Hepatocyte (in vitro differentiated cells): Measurements from ENCODE around the gene ETNPPL. TPM values are rescaled to one million over a fixed set of nuclear protein-coding genes. Genes with fewer than 3 reads are reported as not detected.

Experiments used
- DNase-seq: peaks from one replicate; pipeline ENCODE4 v3.0.0-alpha.2; 2016; ENCODE audit warnings: low spot score
- H2AFZ ChIP-seq: fragments of 200-600 bp; sonication (generic); 2 replicates; pipeline ENCODE4 v1.6.0; 2016; ENCODE audit warnings: antibody characterized with exemption, mild to moderate bottlenecking
- H3K27ac ChIP-seq: fragments of 200-600 bp; sonication (generic); 2 replicates; pipeline ENCODE4 v1.5.1; 2016; ENCODE audit warnings: mild to moderate bottlenecking
- H3K27me3 ChIP-seq: fragments of 200-600 bp; sonication (generic); 2 replicates; pipeline ENCODE4 v1.6.1; 2016
- H3K36me3 ChIP-seq: fragments of 200-600 bp; sonication (generic); replicated peaks from 2 replicates; pipeline ENCODE4 v1.5.1; 2016; ENCODE audit warnings: low read depth; ENCODE audit not compliant: insufficient read depth
- H3K4me1 ChIP-seq: fragments of 200-600 bp; sonication (generic); 2 replicates; pipeline ENCODE4 v1.5.1; 2016; ENCODE audit warnings: mild to moderate bottlenecking, moderate library complexity; ENCODE audit not compliant: insufficient read depth
- H3K4me2 ChIP-seq: fragments of 200-600 bp; sonication (generic); 2 replicates; pipeline ENCODE4 v1.6.0; 2016
- H3K4me3 ChIP-seq: fragments of 200-600 bp; sonication (generic); 2 replicates; pipeline ENCODE4 v1.5.1; 2016; ENCODE audit warnings: mild to moderate bottlenecking
- H3K79me2 ChIP-seq: fragments of 200-600 bp; sonication (generic); 2 replicates; pipeline ENCODE4 v1.6.0; 2017; ENCODE audit warnings: mild to moderate bottlenecking
- H3K9me2 ChIP-seq: fragments of 200-600 bp; sonication (generic); replicated peaks from 2 replicates; pipeline ENCODE4 v1.6.0; 2017; ENCODE audit warnings: mild to moderate bottlenecking; ENCODE audit not compliant: insufficient read depth
- H3K9me3 ChIP-seq: fragments of 200-600 bp; sonication (generic); 2 replicates; pipeline ENCODE4 v1.5.1; 2016; ENCODE audit warnings: low read depth, mild to moderate bottlenecking
- H4K20me1 ChIP-seq: fragments of 200-600 bp; sonication (generic); 2 replicates; pipeline ENCODE4 v1.6.0; 2016; ENCODE audit warnings: mild to moderate bottlenecking; ENCODE audit not compliant: insufficient read depth, poor library complexity, severe bottlenecking
- EZH2 ChIP-seq: fragments of 200-600 bp; sonication (generic); IDR thresholded peaks from 2 replicates; pipeline ENCODE4 v1.6.1; 2016; ENCODE audit warnings: antibody characterized with exemption, mild to moderate bottlenecking, borderline replicate concordance
- EZH2phosphoT487 ChIP-seq: fragments of 200-600 bp; sonication (generic); IDR thresholded peaks from one replicate; pipeline ENCODE4 v1.6.1; 2018; ENCODE audit warnings: antibody characterized with exemption, mild to moderate bottlenecking, low read depth, moderate library complexity; ENCODE audit not compliant: unreplicated experiment, severe bottlenecking
- WGBS: methylation state at CpG from one replicate; pipeline ENCODE4 v1.1.6; 2016; ENCODE audit warnings: low lambda C conversion rate; ENCODE audit errors: missing lambda C conversion rate; 5-methylcytosine and 5-hydroxymethylcytosine counted together
- polyA plus RNA-seq: library from polyadenylated mRNA; unstranded; fragments of >200 nt; fragmentation: Nextera tagmentation; extraction: Ambion mirVana; gene quantifications from 2 replicates; pipeline ENCODE4 v1.2.1, GENCODE V29; 2016
- total RNA-seq: library from RNA; depleted of rRNA; stranded (reverse); fragments of >200 nt; gene quantifications from 2 replicates; pipeline ENCODE4 v1.2.3, GENCODE V29; 2014
- TF ChIP-seq, protein P1 (sequence below): fragments of 200-600 bp; sonication (generic); IDR thresholded peaks from 2 replicates; pipeline ENCODE4 v1.5.1; 2016; ENCODE audit warnings: antibody characterized with exemption, mild to moderate bottlenecking; ENCODE audit not compliant: poor library complexity

ETNPPL gene
- total and polyA plus RNA-seq, 2 experiments from 2014 or later, result 1.2 to 1.7 TPM

DNA sequence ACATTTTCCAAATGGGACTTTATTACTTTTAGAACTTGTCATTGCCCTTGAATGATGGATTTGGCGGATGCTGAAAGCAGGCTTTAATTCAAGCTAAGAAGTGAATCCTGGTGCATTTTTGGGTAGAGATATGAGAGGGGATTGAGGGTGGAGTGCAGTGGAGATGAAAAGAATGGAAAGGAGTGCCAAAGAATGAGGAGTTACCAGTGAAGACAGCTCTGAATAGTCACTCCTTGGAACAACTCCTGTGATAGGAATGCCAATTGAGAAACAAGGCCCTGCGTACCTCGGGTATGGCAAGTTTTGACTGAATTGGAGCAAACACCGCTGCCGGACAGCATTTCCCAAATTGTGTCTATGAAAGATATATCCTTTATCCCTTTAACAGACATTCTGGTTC lies 36.5 kb upstream of the ETNPPL start:
- Histone ChIP-seq H3K36me3 (no peaks in the 10 kb centered on the region), H3K4me3 (no peak overlapping the region), H3K4me1 (no peaks in the 10 kb centered on the region), H3K4me2 (no peak overlapping the region), H3K9me2 (no peaks in the 10 kb centered on the region), H3K79me2 (no peaks in the 10 kb centered on the region), H3K9me3 (no peaks in the 10 kb centered on the region), H3K27me3 (no peaks in the 10 kb centered on the region), H2AFZ (no peak overlapping the region), H4K20me1 (no peaks in the 10 kb centered on the region), H3K27ac (no peak overlapping the region)
- WGBS, result 94% methylated on average over 5 of the region's 5 CpGs
- TF ChIP-seq EZH2phosphoT487 (no peak), EZH2 (no peak)
- TF ChIP-seq, protein P1, sequence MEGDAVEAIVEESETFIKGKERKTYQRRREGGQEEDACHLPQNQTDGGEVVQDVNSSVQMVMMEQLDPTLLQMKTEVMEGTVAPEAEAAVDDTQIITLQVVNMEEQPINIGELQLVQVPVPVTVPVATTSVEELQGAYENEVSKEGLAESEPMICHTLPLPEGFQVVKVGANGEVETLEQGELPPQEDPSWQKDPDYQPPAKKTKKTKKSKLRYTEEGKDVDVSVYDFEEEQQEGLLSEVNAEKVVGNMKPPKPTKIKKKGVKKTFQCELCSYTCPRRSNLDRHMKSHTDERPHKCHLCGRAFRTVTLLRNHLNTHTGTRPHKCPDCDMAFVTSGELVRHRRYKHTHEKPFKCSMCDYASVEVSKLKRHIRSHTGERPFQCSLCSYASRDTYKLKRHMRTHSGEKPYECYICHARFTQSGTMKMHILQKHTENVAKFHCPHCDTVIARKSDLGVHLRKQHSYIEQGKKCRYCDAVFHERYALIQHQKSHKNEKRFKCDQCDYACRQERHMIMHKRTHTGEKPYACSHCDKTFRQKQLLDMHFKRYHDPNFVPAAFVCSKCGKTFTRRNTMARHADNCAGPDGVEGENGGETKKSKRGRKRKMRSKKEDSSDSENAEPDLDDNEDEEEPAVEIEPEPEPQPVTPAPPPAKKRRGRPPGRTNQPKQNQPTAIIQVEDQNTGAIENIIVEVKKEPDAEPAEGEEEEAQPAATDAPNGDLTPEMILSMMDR, result no peak
- DNase-seq, result no peak

DNA sequence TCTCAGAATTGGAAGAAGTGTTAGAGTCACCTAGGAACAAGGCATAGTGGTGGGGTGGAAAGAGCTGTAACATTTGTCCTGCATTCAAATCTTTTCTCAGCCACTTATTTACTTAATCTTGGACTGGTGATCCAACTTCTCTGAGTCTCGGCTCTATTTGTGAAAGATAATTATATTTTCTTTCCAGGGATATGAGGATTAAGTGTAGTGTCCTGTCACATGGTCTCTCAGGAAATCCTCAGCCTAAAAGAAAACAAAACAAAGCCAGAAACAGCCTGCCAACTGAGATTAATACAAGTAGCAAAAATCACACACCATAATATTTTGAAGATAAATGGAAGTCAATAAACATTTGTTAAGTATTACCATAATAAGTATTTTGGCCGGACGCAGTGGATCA lies 33.3 kb upstream of the ETNPPL start:
- H3K4me3 ChIP-seq, result no peak overlapping the region
- H3K27ac ChIP-seq, result peak overlapping the region; percentile 6
- H3K9me2 ChIP-seq, result no peaks in the 10 kb centered on the region
- no peaks in the 10 kb centered on the region for H3K36me3 ChIP-seq
- no peak for TF ChIP-seq EZH2
- DNase-seq, result no peak
- H3K79me2 ChIP-seq, result no peaks in the 10 kb centered on the region
- 67% methylated on average over 3 of the region's 3 CpGs for WGBS
- no peaks in the 10 kb centered on the region for H3K9me3 ChIP-seq
- no peaks in the 10 kb centered on the region for H4K20me1 ChIP-seq
- H3K27me3 ChIP-seq, result no peaks in the 10 kb centered on the region
- H2AFZ ChIP-seq, result no peak overlapping the region
- no peak overlapping the region for H3K4me2 ChIP-seq
- H3K4me1 ChIP-seq, result no peaks in the 10 kb centered on the region

DNA sequence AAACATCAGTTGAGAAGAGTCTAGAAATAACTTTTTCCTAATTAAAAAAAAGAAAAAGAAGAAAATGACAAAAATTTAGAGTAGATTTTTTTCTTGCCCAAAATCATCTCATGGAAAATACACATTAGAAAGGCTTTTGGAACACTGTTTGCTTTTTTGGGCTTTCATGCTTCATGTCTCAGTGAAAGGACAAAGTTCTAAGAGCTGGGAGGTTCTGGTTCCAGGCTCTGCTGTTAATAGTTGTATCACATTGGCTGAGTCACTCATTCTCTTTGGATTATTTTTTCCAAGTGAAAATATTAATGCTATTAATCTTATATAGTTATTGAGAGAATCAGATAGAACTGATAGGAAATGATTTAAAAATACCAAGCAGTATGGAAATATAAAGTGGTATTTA lies 32.9 kb upstream of the ETNPPL start:
- Histone ChIP-seq H3K9me3 (no peaks in the 10 kb centered on the region), H2AFZ (no peak overlapping the region), H3K4me3 (no peak overlapping the region), H3K9me2 (no peaks in the 10 kb centered on the region), H3K27me3 (no peaks in the 10 kb centered on the region), H3K27ac (no peak overlapping the region), H3K4me1 (no peaks in the 10 kb centered on the region), H3K4me2 (no peak overlapping the region), H3K36me3 (no peaks in the 10 kb centered on the region), H3K79me2 (no peaks in the 10 kb centered on the region), H4K20me1 (no peaks in the 10 kb centered on the region)
- TF ChIP-seq EZH2 (no peak), EZH2phosphoT487 (no peak)
- TF ChIP-seq, protein P1, result no peak
- no peak for DNase-seq

DNA sequence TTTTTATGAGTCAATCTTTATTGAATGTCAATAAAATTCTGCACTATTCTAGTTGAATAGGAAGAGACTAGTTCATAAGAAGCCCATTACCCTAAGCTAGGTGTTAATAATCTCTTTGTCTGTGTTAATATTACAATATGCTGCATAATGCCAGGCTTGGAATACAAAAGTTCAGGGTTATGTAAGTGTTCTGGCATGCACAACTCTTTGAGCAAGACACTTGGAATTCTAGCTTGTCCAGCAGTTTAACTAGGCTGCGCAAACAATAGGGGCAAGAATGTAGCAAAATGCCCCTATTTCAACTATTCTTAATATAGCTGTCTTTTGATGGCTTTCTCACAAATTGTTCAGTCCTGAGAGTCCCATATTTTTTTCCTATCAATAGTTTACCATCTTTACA lies 31.3 kb upstream of the ETNPPL start:
- Histone ChIP-seq H3K9me2 (no peaks in the 10 kb centered on the region), H3K9me3 (no peaks in the 10 kb centered on the region), H3K27ac (no peak overlapping the region), H3K4me3 (no peak overlapping the region), H3K4me1 (no peaks in the 10 kb centered on the region), H3K36me3 (no peaks in the 10 kb centered on the region), H3K4me2 (no peak overlapping the region), H2AFZ (no peak overlapping the region), H4K20me1 (no peaks in the 10 kb centered on the region), H3K79me2 (no peaks in the 10 kb centered on the region), H3K27me3 (no peaks in the 10 kb centered on the region)
- no peak for TF ChIP-seq EZH2
- no peak for TF ChIP-seq EZH2phosphoT487
- TF ChIP-seq, protein P1, result no peak
- no peak for DNase-seq
- WGBS, result 79% methylated on average over 1 of the region's 1 CpG
